Measurements from ENCODE around the gene PCDHB5. TPM values are rescaled to one million over a fixed set of nuclear protein-coding genes. Genes with fewer than 3 reads are reported as not detected.
"Not testable (repeated sequence)": the region's sequence is repeated elsewhere in the genome, so short reads cannot be mapped to it uniquely, and the experiment has no call there.

The PCDHB5 gene
- 29.4 and 32.4 TPM in 2 replicates for total RNA-seq
- long read RNA-seq, transcript PCDHB5-201 (1 exons, 3,408 nt), result major isoform, 86 of 92 reads
- long read RNA-seq, partial matches to known transcripts, result 0 of 92 reads
- long read RNA-seq, other reads (novel, unspliced or antisense), result 6 of 92 reads

- Mint-ChIP-seq H3K36me3 (ENCODE audit: insufficient read depth) (peaks cover 67% of the 10 kb centered on the region), H3K4me1 (ENCODE audit: low read depth) (no peaks in the 10 kb centered on the region), H3K9me3 (ENCODE audit: low read depth) (peaks cover 64% of the 10 kb centered on the region), H3K27ac (peak within 1 kb of the TSS; percentile 98), H3K27me3 (no peaks in the 10 kb centered on the region), H3K4me3 (ENCODE audit: low read depth) (peak within 1 kb of the TSS; percentile 80)
- TF ChIP-seq CTCF (IDR thresholded peaks at IDR 0.05; ENCODE audit: unreplicated experiment), result peak; percentile 62
- no peak for DNase-seq (ENCODE audit: low spot score, unreplicated experiment)
Measured at GRCh38 chr5:141135030-141135717, at the start of gene PCDHB5. Gene PCDHB5 (plus strand): TSS chr5:141135206. CDS start chr5:141135435, 229 bp downstream.

- Mint-ChIP-seq H3K27ac (peak within 1 kb of the TSS; percentile 100), H3K36me3 (ENCODE audit: insufficient read depth) (peaks cover 40% of the 10 kb centered on the region)
- peak; percentile 49 for DNase-seq (ENCODE audit: low spot score, unreplicated experiment)
Measured at GRCh38 chr5:141094481-141095262, 40.3 kb upstream of the PCDHB5 start, which contains the start of gene PCDHB2. Gene PCDHB2 (plus strand): TSS chr5:141094615. CDS start chr5:141094791, 176 bp downstream.

GRCh38 chr5:141095263-141095641 is 39.8 kb upstream of the PCDHB5 start:
- H3K9me3 Mint-ChIP-seq (ENCODE audit: low read depth), result peaks cover 39% of the 10 kb centered on the region
- H3K27ac Mint-ChIP-seq, result peak overlapping the region; percentile 100
- peak overlapping the region; percentile 89 for H3K4me3 Mint-ChIP-seq (ENCODE audit: low read depth)
- no peak for DNase-seq (ENCODE audit: low spot score, unreplicated experiment)
- H3K36me3 Mint-ChIP-seq (ENCODE audit: insufficient read depth), result peaks cover 46% of the 10 kb centered on the region
- no peak for TF ChIP-seq CTCF (IDR thresholded peaks at IDR 0.05; ENCODE audit: unreplicated experiment)
- H3K4me1 Mint-ChIP-seq (ENCODE audit: low read depth), result no peaks in the 10 kb centered on the region
- H3K27me3 Mint-ChIP-seq, result no peaks in the 10 kb centered on the region

More at GRCh38 chr5:141094481-141095262, 40.3 kb upstream of the PCDHB5 start, which contains the start of gene PCDHB2:
- TF ChIP-seq CTCF (IDR thresholded peaks at IDR 0.05; ENCODE audit: unreplicated experiment), result peak; percentile 78
- H3K27me3 Mint-ChIP-seq, result no peaks in the 10 kb centered on the region
- peak within 1 kb of the TSS; percentile 89 for H3K4me3 Mint-ChIP-seq (ENCODE audit: low read depth)
- H3K9me3 Mint-ChIP-seq (ENCODE audit: low read depth), result peaks cover 33% of the 10 kb centered on the region
- H3K4me1 Mint-ChIP-seq (ENCODE audit: low read depth), result no peaks in the 10 kb centered on the region

GRCh38 chr5:141096181-141096580 is 38.8 kb upstream of the PCDHB5 start:
- Mint-ChIP-seq H3K36me3 (ENCODE audit: insufficient read depth) (peaks cover 55% of the 10 kb centered on the region), H3K4me3 (ENCODE audit: low read depth) (peak overlapping the region; percentile 89), H3K27ac (peak overlapping the region; percentile 100), H3K9me3 (ENCODE audit: low read depth) (peaks cover 43% of the 10 kb centered on the region)
- DNase-seq (ENCODE audit: low spot score, unreplicated experiment); H3K27me3 Mint-ChIP-seq; H3K4me1 Mint-ChIP-seq (ENCODE audit: low read depth): not testable (repeated sequence)

- H3K36me3 Mint-ChIP-seq (ENCODE audit: insufficient read depth), result peaks cover 59% of the 10 kb centered on the region
- H3K4me1 Mint-ChIP-seq (ENCODE audit: low read depth); H3K4me3 Mint-ChIP-seq (ENCODE audit: low read depth): not testable (repeated sequence)
Measured at GRCh38 chr5:141096586-141096985, 38.4 kb upstream of the PCDHB5 start.

GRCh38 chr5:141100243-141100805 is 34.7 kb upstream of the PCDHB5 start, which contains the start of gene PCDHB3:
Gene PCDHB3 (plus strand): TSS chr5:141100473. CDS start chr5:141100650, 177 bp downstream.
- Mint-ChIP-seq H3K36me3 (ENCODE audit: insufficient read depth) (peaks cover 67% of the 10 kb centered on the region), H3K9me3 (ENCODE audit: low read depth) (peaks cover 36% of the 10 kb centered on the region), H3K27me3 (no peaks in the 10 kb centered on the region), H3K4me1 (ENCODE audit: low read depth) (no peaks in the 10 kb centered on the region), H3K4me3 (ENCODE audit: low read depth) (peak within 1 kb of the TSS; percentile 38), H3K27ac (peak within 1 kb of the TSS; percentile 91)
- no peak for TF ChIP-seq CTCF (IDR thresholded peaks at IDR 0.05; ENCODE audit: unreplicated experiment)
- DNase-seq (ENCODE audit: low spot score, unreplicated experiment), result no peak

More at GRCh38 chr5:141096586-141096985, 38.4 kb upstream of the PCDHB5 start:
- DNase-seq (ENCODE audit: low spot score, unreplicated experiment); H3K27me3 Mint-ChIP-seq: not testable (repeated sequence)
- Mint-ChIP-seq H3K9me3 (ENCODE audit: low read depth) (peaks cover 46% of the 10 kb centered on the region), H3K27ac (peak overlapping the region; percentile 41)

Measured in progenitor cell of endocrine pancreas (in vitro differentiated cells).